GM19395 (cell line): ENCODE results near the gene DMRT3.
"Not testable (repeated sequence)": the region's sequence is repeated elsewhere in the genome, so short reads cannot be mapped to it uniquely, and the experiment has no call there.

Experiments
- ATAC-seq: cut with Tn5 transposase; IDR thresholded peaks from one replicate; pipeline ENCODE4 v1.9.1; 2021; ENCODE audit warnings: mild to moderate bottlenecking, moderate library complexity; ENCODE audit not compliant: unreplicated experiment

Gene DMRT3

GRCh38 chr9:998299-999110 lies 22.1 kb downstream of the DMRT3 start:
- not testable (repeated sequence) for ATAC-seq

GRCh38 chr9:1001838-1002237 lies 25.4 kb downstream of the DMRT3 start:
- no peak for ATAC-seq

GRCh38 chr9:1002678-1003077 lies 26.2 kb downstream of the DMRT3 start:
- no peak for ATAC-seq

DNA sequence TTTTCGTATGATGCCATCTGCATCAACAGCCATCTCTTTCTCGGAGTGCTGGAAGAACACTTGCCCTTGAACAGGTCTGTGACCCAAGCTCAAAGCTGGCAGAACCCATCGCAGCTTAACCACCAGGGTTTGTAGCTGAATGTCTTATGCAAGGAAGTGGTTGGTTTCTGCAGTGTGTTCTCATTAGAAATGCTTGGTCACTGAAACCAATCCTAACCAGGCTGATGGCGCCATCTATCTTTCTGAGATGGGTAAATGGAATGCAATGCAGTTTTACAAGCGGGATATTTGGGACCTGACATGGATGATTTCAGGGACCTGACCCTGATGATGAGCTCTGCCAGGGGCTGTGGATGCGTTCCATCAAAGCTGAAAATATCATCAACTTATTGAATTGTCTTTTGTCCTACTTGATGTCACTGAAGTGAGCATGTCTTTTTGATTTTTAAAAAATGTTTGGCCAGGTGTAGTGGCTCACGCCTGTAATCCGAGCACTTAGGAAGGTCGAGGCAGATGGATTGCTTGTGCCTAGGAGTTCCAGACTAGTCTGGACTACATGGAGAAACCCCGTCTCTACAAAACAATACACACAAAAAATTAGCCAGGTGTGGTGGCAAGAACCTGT lies 28.7 kb downstream of the DMRT3 start:
- ATAC-seq = peak; percentile 57

- ATAC-seq = no peak
Observed at GRCh38 chr9:1007312-1007711, 30.9 kb downstream of the DMRT3 start.

GRCh38 chr9:1008216-1008615 lies 31.8 kb downstream of the DMRT3 start:
- no peak for ATAC-seq

DNA sequence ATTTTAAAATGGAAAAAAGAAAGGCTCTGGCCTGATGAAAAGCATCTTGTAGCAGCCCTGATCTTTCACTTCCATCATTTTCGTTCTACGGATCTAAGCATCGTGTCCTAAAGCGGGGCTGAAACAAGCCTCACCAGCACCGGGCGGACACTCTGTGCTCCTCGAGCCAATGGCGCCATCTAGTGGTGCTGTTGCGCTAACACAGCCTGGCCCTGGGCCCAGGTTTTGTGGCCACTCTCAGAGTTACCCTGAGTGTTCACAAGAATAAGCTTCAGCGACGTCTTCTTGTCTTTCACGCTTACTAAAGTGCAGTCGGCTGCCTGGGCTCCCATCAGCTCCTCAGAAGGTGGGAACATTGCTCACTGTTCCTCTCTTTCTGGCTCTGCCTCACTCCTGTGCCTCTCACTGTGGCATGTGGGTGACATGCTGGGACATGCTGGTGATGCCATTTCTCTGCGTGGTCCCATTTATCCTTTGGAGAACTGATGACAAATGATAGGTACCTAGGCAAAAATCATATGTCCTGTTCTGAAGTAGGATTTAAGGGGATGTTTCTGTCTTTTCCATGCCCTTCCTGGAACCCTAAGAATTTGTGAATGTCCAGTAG lies 32.7 kb downstream of the DMRT3 start:
- ATAC-seq = peak; percentile 97

- ATAC-seq = no peak
Observed at GRCh38 chr9:1013021-1013420, 36.6 kb downstream of the DMRT3 start.

DNA sequence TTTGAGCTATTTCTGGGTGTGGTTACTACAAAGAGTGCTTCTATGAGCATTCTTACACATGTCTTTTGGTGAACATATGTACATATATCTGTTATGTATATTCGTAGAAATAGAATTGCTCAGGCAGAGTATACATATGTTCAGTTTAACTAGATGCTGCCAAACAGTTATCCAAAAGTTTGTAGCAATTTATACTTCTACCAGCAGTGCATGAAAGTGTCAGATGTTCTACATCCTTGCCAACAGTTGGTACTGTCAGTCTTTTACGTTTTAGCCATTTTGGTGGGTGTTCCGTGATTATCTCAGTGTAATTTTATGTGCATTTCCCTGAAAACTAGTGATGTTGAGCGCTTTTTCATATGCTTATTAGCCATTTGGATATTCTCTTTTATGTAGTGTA lies 37.8 kb downstream of the DMRT3 start:
- no peak for ATAC-seq

- no peak for ATAC-seq
Observed at GRCh38 chr9:1014640-1015039, 38.2 kb downstream of the DMRT3 start.

- peak; percentile 61 for ATAC-seq
Observed at GRCh38 chr9:1018121-1018520, 41.7 kb downstream of the DMRT3 start.

DNA sequence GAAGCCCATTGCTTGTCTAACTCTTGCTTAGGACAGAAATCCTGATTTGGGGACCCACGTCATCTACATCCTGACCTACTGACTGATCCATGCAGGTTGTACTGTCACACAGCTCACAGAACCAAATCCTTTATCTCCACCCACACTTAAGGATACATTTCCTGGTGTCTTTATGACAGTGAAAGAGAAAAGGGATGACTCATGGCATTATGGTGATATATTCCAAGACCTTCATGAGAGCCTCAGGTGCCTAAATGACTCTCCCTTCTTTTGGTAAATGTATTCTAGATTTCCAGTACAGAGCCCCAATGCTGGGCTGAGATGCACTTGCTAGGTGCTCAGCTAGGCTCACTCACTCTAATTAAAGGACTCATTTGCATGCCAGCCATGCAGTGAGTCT lies 47.7 kb downstream of the DMRT3 start:
- ATAC-seq = no peak

DNA sequence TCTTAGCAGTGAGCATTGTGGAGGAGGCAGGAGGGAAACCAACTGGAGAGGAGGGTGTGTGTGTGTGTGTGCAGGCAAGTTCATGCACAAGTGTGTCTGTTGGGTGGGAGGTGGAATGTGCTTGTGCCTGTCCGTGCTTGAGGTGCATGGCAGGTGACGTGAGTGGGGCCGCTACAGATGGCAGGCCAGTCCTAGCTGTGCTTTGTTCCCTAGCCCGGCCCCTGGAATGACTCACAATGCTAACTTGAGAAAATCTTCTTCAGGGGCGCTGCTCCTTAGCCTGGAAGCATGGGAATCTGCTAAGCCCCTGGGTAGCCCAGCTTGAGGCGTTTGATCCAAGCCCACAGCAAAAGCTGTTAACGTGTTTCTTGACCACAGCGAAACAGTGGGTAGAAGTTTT lies 48.7 kb downstream of the DMRT3 start:
- ATAC-seq = no peak

DNA sequence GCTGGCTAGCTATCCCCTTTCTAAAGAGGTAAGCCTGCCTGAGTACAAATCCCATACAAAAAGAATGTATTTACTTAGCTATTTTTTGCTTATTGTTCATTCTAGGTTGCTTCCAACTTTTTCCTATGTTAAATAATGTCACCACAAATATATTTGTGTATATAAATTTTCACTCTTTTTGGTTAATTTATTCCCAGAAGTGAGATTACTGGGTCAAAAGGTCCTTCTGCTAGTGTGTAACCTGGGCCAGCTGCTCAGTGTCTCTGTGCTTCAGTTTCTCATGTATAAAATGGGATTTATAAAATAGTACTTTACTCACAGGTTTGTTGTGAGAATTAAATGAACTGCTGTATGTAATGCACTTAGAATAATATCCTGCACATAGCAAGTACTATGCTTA lies 49.8 kb downstream of the DMRT3 start:
- ATAC-seq = no peak

DNA sequence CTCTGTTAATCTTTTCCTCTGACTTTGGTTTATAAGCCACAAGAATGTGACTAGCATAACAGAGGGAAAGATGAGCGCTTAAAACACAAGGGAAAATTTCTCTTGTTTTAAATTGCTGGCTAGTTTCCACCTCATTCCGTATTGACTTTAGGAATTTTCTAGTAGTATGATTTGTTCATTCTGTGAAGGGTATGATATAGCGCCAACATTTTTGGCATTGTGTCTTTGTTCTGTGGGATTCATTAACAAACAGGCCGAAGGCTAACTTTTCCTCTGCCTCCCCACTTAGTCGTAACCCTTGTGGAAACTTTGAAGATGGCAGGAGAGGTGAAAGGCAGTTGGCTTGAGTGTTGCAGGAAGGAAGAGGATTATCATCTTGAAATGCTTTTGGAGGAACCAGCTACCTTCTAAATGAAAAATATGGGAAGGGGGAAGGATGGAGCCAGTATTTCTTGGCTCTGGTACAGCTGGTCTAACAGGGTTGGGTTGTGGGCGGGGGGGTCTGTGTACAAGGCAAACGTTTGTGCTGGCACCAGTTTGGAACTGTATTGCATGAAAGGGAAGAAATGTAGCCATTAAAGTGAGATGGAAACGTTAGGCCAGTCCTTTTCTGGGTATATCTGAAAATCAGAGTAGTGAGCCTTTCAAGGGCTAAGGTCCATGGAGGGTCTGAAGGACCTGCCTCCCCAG lies 52.2 kb downstream of the DMRT3 start:
- no peak for ATAC-seq

DNA sequence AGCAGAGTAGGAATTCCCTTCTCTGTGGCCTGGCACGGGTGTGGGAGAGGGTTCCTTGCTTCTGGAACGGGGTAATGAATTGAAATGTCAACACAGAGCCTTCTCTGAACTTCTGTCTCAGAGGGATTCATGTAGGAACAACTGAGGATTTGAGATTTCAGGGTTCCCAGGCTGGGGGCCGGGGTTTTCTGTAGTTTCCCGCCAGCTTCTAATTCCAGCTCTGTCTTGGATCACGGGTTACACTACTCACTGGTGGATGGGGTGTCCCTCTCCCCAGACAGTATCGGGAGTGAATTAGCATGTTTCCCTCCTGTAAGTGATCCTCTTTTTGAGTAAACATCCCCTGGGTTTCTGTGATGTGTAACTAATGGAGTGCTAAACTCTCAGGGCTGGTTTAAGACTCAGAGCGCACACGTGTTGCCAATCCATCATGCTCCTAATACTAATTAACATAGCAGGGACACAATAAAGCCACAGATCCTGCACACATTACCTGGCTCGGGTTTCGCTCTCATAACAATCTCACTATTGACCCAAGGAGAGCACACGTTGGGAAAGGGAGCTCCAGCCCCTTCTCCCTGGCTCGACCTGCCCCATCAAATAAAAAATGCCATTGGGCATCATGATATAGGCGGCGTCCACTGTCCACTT lies 55.6 kb downstream of the DMRT3 start:
- ATAC-seq = no peak

GRCh38 chr9:1034271-1034670 lies 57.8 kb downstream of the DMRT3 start:
- no peak for ATAC-seq

- no peak for ATAC-seq
Observed at GRCh38 chr9:1039589-1039988, 63.1 kb downstream of the DMRT3 start.
